DMS114 treated with DMSO at 0.1 percent for 48 hours (cell line): ENCODE data around the gene YBX1.
"Not testable (repeated sequence)": the region's sequence is repeated elsewhere in the genome, so short reads cannot be mapped to it uniquely, and the experiment has no call there.

Source experiments
- DNase-seq: peaks from one replicate; lab custom pipeline; 2025; ENCODE audit not compliant: unreplicated experiment; lab: John Stamatoyannopoulos, UW

YBX1 gene

DNA sequence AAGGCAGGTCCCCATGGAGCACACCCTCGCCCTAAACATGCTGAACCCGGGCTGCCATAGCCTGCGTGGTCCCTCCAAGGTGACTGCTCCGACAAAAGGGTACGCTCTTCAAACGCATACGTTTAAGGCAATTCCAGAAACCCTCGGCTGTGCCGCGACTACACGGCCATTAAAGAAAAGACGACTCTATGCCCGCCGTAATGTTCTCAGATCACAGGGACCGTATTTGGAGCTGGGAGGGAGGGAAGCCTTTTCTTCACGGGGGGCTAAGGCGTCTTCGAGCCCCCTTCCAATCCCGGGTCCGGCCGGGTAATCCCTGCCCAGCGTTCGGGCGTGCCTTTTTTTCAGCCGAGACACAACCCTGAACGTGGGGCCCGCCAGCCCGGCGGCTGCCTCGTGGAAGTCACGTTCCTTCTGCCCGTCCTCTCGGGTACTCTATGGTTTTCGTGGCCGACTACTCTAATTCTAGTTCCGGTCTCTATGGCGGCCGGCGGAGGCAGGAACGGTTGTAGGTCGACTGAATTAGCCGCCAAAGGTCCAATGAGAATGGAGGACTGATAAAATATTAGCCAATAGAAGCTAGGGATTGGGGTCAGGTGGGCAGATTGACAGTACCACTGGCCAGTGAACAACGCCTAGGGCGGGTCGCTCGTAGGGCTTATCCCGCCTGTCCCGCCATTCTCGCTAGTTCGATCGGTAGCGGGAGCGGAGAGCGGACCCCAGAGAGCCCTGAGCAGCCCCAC is at the start of gene YBX1:
TSS of gene YBX1 (plus strand) at position 678 of the 743 bp plus-strand sequence. CDS start 148 bp downstream, outside the sequence.
- peak; percentile 99 for DNase-seq

DNA sequence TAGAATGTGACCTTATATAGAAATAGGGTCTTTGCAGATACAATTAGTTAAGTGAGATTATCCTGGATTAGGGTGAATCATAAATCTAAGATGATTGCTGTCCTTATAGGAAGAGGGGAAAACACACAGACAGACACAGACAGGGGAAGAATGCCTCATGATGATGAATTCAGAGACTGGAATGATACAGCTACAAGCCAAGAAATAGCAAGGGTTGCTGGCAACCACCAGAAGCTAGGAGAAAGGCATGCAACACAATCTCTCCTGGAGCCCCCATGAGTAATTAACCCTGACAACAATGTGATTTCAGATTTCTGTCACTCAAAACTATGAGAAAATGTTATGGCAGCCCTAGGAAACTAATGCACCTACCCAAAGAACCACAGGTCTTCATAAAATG is 43.1 kb upstream of the YBX1 start:
- no peak for DNase-seq

DNA sequence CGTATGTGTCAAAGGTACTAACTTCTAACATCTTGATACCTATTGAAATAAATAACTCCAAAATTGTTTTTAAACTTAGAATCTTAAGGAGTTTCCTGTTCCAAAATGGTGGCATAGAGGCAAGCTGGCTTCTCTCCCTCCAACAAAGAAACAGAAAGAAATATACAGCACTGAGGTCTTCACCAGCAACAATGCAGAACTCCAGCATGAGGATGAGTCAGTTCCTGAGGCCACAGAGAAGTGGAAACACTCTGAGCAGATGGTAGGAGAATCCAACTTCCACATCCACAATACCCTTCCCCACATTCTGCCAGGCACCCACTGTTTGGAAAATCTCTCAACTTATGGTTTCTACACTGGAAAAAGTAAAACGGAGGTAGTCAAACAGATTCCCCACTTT is 36.2 kb upstream of the YBX1 start:
- no peak for DNase-seq

DNA sequence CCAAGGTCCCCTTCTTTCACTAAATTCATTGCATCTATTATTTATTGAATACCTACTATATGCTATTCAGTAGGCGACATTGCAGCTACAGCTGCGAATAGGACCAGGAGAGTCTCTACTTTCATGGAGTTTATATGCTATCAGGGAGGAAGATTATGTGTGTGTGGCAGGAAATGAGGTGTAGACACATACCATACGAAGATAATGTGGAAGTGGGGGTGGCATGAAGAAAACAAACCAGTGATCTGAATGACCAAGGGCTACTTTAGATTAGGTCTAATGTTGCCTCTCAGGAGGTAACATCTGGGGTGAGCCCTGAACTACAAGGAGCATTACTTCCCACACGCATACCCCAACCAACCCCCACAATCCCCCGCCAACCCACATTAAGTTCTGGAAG is 25.0 kb upstream of the YBX1 start:
- DNase-seq: no peak

DNA sequence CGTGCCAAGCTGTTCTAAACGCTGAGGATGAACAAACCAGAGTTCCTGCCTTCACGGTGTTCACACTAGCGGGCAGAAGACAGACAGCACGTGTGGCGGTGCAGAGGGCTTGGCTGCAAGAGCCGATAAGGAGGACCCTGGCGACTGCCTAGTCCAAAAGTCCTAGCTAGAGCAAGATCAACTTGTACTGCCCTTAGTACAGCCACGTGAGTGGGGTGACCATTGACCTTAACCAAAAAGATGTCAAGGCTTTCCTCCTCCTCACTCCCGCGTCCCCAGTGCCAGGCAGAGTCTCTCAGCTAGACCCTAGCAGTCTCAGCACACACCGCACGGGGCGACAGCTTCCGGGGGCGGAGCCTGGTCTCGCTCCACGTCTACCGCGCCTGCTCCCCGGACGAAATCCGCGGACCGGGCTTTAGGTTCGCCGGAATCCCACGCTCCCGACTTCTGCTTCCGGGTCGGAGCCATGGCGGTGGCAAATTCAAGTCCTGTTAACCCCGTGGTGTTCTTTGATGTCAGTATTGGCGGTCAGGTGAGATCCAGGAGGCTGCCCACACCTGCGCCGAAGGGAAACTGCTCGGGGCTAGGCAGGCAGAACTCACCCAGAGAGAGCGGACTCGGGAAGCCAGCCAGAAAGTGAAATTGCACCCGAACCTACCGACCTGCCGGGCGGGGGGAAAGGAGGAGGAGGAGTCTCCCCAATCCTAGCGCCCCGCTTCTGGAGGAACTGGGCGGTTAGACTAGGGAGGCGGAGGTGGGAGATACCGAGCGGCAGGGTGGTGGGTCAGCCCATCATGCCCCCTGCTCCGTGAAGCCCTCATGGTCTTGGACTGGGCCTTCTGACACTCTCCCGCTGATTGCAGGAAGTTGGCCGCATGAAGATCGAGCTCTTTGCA is 24.0 kb upstream of the YBX1 start, which contains the start of gene PPIH:
TSS of gene PPIH (plus strand) at position 443 of the 896 bp plus-strand sequence. CDS start at position 467, 24 bp downstream.
- peak; percentile 95 for DNase-seq

DNA sequence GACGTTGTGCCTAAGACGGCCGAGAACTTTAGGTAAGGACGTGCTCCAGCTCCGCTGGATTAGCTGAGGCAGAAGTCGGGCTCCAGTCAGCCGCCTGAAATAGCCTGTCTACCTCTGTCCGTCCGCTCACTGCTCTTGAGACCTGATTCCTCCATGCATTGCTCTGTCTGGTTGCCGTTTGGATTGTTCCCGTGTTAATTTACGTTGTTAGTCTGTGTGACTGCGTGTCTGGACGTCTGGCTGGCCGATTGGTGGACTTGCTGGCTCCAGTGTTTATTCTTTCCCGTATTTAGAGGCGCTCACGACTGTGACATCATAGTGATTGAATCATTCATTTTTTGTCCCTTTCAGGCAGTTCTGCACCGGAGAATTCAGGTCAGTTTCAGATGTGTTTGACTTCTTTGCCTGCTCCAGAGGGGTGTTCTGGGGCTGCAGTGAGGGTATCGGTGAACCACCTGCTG is 23.3 kb upstream of the YBX1 start:
- peak; percentile 30 for DNase-seq

DNA sequence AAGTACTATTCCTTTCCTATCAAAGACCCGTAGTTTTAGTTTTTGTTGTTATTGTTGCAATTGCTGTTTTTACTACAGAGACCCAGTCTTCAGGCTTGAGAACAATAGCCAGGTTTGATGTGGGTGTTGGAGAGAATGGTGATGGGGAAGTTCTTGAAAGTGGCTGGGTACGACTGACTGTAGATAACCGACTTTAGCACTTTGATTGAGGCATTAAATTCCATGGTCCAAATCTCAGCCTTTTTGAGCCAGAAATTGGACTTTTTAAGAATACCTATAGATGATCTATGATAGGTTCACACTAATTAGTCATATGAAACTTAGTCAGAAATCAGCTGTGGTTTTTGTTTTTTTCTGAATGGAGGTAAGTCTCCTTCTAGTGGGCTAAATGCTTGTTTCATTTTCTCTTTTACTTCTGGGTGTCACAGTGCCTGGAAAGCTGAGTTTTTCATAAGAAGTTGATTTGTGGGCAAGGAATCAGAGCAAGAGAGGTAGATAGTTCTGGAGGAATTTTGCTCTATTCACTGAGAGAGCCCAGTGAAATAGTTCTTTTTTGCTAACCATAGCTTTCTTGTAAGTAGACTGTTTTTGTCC is 21.2 kb upstream of the YBX1 start:
- DNase-seq: no peak

DNA sequence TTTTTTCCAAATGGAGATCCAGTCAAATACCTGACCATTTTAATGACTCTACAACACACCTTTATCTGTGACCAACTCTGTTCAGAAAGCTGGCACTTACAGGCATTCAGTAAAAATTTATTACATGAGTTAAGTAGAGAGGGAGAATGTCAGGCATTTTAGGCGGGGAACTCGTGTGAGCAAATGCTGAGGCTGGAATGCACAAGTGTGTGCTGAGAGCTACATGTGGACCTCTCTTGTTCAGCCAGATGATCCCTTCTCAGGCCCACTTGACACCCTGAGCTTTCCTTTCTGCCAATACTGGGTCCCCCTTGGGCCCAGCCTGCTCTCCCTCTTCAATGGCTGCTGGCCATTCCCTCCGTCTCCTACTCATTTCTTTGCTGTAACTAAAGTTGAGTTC is 12.3 kb upstream of the YBX1 start:
- no peak for DNase-seq

DNA sequence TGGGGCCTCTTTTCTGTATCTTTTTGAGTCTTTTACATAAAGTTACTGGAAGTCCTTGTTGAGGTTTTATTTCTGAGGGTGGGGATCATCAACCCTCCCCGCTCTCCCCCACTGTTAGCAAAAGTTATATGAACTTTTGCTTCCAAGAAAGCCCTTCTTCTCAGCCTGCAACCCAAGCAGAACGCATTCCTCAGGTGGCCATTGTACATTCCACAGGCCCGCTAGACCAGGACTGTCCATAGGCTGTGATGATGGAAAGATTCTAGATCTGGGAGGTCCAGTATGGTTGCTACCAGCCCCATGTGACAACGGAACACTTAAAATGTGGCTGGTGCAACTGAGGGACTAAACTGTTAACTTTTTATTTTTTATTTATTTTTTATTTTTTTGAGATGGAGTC is 11.8 kb upstream of the YBX1 start:
- DNase-seq: no peak

DNA sequence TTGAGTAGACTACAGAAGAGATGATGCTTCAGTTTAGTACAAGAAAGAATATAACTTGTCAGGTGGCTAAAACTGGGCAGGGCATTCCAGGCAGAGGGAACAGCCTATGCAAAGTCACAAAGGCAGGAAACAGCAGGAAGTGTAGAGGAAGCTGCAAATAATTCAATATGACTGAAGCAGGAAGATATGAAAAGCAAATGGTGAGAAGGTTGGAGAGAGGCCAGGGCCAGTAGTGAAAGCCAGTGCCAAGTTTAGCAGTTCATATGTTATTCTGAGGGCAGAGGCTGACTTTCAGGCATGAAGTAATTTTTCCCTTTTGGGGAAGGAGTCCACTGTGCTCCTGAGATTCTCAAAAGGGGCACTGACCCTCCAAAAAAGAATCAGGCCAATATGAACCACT is 8.0 kb upstream of the YBX1 start:
- DNase-seq: no peak

DNA sequence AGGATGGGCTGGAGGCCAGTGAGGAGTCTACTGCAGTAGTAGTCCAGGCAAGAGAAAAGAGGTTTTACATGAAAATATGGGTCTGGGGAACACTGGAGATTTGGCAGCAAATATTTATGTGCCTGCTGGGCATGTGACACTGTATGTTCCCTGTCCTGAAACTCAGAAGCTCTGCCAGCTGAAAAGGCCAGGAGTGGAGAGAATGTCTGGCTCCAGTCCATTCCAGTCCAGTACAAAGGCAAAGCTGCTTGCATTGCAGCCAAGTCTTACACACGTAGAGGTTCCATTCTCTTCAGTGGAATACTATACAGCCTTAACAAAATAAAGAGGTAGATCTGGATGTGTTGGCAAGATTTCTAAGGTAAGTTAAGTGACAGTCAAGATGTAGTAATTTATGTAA is 7.5 kb upstream of the YBX1 start:
- DNase-seq: no peak

DNA sequence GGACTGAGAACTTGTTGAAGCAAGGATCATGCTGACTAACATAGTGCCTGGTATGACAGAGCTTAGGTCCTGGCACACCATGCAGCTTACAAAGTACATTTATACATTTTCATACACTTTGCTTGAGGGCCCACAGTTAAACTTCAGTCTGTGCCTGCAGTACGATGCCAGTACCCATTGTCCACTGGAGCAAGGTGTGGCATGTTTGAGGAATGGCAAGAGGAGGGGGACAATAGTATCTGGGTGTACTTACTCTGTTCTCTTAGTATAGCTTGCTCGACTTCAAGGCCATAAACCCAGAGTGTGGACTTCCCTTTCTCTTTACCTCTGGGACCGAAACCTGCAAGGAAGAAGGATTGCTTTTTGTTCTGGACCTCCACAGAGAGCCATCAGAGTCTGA is 6.8 kb upstream of the YBX1 start:
- DNase-seq: no peak

DNA sequence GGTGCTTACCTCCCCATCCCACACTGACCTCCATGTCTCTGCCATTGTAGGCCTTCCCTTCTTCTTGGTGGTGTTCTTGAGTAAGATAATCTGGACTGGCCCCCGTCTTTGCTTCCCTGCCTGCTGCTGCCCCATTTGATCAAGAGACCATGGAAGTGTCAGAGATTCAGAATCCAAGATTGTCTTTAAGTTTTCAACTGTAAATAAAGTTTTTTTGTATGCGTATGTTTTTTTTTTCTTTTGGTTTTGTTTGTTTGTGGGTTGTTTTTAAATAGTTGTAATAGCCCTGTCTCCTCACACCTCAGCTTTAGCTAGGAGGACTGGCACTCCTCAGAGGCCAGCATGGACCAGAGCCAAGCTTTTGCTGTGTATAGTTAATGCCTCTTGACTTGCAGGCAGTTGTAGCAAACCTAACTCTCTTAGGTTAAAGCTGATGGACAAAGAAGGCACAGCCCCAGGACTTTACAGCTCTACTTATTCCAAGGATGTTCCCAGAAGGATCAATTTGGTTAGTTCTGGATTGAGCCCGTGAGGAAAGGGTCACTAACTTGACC is 5.6 kb upstream of the YBX1 start:
- no peak for DNase-seq

DNA sequence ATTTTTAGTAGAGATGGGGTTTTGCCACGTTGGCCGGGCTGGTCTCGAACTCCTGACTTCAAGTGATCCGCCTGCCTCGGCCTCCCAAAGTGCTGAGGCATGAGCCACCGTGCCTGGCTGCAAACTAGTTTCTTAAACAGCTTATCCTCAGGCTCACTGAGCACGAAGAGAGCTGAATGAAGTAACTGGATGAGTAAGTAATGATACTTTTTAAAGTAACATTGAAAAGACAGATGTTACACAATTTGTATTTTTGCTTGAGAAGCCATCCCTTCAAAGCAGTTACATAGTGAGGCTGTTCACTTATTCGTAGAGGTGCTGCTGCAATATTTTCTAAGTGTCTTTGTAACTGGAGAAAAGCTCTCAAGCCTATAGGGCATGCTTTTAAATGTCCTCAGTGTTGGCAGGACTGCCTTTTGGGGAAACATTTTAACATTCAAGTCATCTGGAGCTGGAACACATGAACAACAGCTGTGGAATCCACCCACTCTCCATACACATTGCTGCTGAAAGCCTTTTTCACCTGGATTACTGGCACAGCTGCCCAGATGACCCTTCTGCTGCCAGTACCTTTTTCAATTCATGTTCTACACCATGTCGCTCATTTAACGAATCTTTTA is 2.7 kb upstream of the YBX1 start:
- no peak for DNase-seq

DNA sequence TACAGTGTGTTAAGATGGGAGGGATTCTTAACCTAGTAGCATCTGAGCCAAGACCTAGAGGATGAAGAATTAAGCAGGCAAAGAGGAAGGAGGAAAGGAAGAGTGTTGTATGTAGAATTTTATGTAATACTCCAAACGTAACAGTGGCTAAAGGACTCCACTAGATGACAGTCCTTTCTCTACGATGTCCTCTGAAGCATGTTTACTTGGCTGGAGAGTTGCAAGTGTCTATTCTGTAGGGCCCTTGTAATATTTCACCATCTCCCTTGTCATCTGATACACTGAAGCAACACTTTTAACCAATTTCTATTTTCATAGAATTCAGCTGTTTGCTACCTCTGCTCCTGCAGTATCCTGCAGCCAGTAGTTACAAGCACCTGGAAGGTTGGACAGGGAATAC is 2.2 kb upstream of the YBX1 start:
- DNase-seq: no peak

DNA sequence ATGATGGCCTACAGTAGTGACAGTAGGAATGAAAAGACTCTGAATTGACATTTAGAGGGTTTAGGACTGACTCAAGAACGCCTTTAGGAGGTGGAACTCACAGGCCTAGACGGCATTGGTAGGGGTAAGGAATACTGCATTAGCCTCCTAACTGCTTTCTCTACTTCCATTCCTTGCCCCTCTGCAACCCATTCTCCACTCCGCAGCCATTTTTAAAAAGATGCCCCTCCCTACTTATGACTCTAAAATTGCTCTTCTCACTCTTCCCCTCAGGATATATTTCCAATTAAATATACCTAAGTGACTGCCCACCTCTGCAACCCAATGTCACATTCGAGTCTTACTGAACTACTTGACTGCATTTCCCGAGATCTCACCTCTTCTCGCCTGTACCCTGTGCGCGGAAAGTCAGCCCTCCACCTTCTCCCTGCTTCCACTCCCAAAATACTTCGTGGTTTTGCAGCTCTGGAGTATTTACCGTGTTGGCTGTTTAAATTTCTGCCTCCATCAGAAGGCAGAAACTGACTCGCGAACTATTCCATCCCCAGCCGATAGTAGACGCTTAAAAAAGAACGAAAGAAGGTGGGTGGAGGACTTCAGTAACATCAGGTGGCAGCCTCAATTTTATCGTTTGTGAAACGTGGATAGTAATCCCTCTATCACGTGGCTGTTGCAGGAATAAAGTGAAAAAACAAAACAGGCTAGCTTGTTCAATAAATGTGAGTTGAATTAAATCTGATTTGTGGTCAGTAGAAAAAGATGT is 1.1 kb upstream of the YBX1 start:
- peak; percentile 38 for DNase-seq

DNA sequence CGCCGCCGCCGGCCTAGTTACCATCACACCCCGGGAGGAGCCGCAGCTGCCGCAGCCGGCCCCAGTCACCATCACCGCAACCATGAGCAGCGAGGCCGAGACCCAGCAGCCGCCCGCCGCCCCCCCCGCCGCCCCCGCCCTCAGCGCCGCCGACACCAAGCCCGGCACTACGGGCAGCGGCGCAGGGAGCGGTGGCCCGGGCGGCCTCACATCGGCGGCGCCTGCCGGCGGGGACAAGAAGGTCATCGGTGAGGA is 193 bp downstream of the YBX1 start:
- DNase-seq: not testable (repeated sequence)

DNA sequence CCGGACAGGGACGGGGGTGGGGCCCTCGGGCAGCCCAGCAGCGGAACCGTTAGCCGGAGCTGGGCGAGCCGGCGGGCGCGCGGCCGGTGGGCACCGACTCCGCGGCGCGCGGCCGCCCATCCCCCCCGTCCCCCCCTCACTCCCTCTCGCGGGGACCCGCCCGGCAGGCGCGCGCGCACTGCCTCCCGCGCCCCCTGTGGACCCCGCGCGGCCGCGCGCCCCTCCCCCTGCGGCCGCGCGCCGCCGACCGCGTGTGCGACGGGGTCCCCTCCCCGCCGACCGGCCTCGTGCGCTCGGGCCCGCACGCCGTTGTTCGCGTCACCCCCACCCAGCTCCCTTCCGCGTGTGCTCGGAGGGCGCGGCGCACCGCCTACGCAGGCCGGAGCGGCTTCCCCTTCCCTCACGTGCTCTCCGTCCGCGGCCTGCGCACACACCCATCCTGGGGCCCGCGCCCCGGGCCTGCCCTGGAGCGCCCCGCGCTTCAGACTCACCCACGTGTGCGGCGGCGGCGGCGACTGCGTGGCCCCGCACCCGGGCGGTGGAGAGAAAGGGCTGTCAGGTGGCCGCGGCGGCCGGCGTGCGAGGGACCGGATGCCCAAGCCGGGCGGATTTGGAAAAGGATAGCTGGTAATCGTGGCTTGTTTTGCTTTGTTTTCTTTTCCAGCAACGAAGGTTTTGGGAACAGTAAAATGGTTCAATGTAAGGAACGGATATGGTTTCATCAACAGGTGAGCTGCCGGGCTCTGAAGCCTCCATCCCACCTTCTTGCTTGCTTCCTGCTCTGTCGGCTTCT is 717 bp downstream of the YBX1 start:
- no peak for DNase-seq

DNA sequence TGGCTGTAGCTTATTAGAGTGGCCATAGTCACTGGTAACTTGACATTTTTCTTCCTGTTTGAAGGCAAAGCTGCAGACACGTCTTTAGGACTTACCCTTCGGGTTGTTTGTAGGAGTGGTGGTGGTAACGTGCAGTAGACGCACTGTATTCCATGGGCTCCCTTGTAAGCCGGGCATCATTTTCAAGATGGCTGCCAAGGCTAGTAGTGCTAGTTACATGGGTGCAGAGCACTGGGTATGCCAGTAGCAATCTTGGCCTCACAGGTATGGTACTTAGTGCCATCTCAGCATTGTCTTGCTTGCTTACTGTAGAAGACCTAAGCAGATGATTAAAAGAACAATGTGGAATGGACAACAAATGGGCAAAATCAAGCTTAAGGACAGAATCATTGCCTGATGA is 1.9 kb downstream of the YBX1 start:
- peak; percentile 67 for DNase-seq

DNA sequence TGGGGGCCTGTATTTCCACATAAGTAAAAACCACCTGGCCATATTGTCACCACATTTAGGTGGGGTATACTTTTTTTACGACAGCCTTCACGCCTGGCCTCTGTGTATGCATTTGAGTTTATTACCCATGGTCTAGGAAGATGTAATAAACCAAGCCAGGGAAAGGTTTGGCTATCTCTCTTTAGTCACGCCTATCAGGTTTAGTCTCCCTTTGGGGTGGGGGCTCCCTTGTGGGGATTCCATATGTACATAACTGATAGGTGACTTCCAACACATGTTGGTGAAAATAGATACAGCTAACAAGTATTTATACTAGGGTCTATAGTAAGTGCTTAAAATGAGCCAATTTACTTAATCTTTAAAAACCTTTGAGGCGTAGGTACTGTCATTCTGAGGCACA is 4.2 kb downstream of the YBX1 start:
- no peak for DNase-seq
